HepG2 (cell line): ENCODE data around the gene LRRC45. TPM values are rescaled to one million over a fixed set of nuclear protein-coding genes. Genes with fewer than 3 reads are reported as not detected.
A peak's percentile ranks its signal among the peaks of the same experiment; 100 is the strongest.

ENCODE experiments used
- AGO1 ChIP-seq: fragments of 200-400 bp; formaldehyde crosslinking; IDR thresholded peaks from 2 replicates; pipeline ENCODE4 v1.6.1; 2017; ENCODE audit warnings: mild to moderate bottlenecking, low read depth, low read length, moderate library complexity; ENCODE audit not compliant: poor library complexity, severe bottlenecking
- HHEX ChIP-seq: IDR thresholded peaks from 2 replicates; pipeline ENCODE4 v1.6.1; 2016; ENCODE audit warnings: control low read depth
- NBN ChIP-seq: fragments of 450-650 bp; conservative IDR thresholded peaks from 2 replicates; pipeline ENCODE4 v1.6.1; 2017
- SP1 ChIP-seq, 2 experiments: fragments of 450-650 bp in 1 of 2; sonication (generic) in 1 of 2; formaldehyde crosslinking in 1 of 2; IDR thresholded peaks; 2 replicates each; pipeline versions ENCODE4 v1.4.0 to v1.6.1; 2016 to 2020; ENCODE audit warnings: missing genetic modification reagents in 1 of 2
- ZFP1 ChIP-seq: IDR thresholded peaks from 2 replicates; pipeline ENCODE4 v1.6.1; 2016
- ZFP36L2 ChIP-seq: sonication (generic); formaldehyde crosslinking; IDR thresholded peaks from 2 replicates; pipeline ENCODE4 v1.4.0; 2020; ENCODE audit warnings: missing genetic modification reagents
- ZMAT3 ChIP-seq: sonication (generic); formaldehyde crosslinking; conservative IDR thresholded peaks from 2 replicates; pipeline ENCODE4 v1.7.0; 2021; ENCODE audit warnings: missing genetic modification reagents
- ZNF557 ChIP-seq: sonication (generic); formaldehyde crosslinking; IDR thresholded peaks from 2 replicates; pipeline ENCODE4 v1.4.0; 2020; ENCODE audit warnings: missing genetic modification reagents
- ZNF616 ChIP-seq: sonication (generic); formaldehyde crosslinking; IDR thresholded peaks from 2 replicates; pipeline ENCODE4 v1.5.0; 2020; ENCODE audit warnings: low read depth, mild to moderate bottlenecking, missing genetic modification reagents
- ZNF713 ChIP-seq: sonication (generic); formaldehyde crosslinking; IDR thresholded peaks from 2 replicates; pipeline ENCODE4 v1.4.0; 2020; ENCODE audit warnings: mild to moderate bottlenecking, missing genetic modification reagents
- ZNF749 ChIP-seq: sonication (generic); formaldehyde crosslinking; IDR thresholded peaks from 2 replicates; pipeline ENCODE4 v1.8.0; 2022; ENCODE audit warnings: mild to moderate bottlenecking, missing genetic modification reagents, moderate library complexity, borderline replicate concordance
- ZNF878 ChIP-seq: sonication (generic); formaldehyde crosslinking; IDR thresholded peaks from 2 replicates; pipeline ENCODE4 v1.8.1; 2023; ENCODE audit warnings: mild to moderate bottlenecking, missing genetic modification reagents, moderate library complexity
- polyA plus RNA-seq, 8 experiments: library from polyadenylated mRNA; depleted of rRNA in 3 of 8; stranded (reverse) in 7 of 8; unstranded in 1 of 8; fragments of >200 nt; fragmentation: Illumina TruSeq in 4 of 8; extraction: Trizol in 4 of 8; gene quantifications; 2 replicates each; pipeline versions ENCODE4 v1.2.1 to v1.2.3, GENCODE V29; 2011 to 2016; ENCODE audit warnings: low read depth in 4 of 8, missing spikeins in 1 of 8, mixed read lengths in 1 of 8; ENCODE audit not compliant: insufficient read depth in 1 of 8
- total RNA-seq, 5 experiments: library from RNA; depleted of rRNA; stranded (reverse); fragments of >200 nt; fragmentation: Illumina TruSeq; extraction: Trizol; gene quantifications; 2 replicates each; pipeline ENCODE4 v1.2.3, GENCODE V29; 2016; ENCODE audit warnings: low read depth in 1 of 5
- TF ChIP-seq, protein P1 (sequence below), 2 experiments: sonication (generic) in 1 of 2; formaldehyde crosslinking in 1 of 2; IDR thresholded peaks; 2 replicates each; pipeline versions ENCODE4 v1.6.1 to v1.9.0; 2014 to 2022; ENCODE audit warnings: antibody characterized with exemption in 1 of 2, borderline replicate concordance in 1 of 2, inconsistent platforms in 1 of 2, low read depth in 1 of 2, missing genetic modification reagents in 1 of 2
- TF ChIP-seq, protein P2 (sequence below): sonication (generic); formaldehyde crosslinking; IDR thresholded peaks from one replicate; pipeline ENCODE4 v1.5.1; 2020; ENCODE audit warnings: mild to moderate bottlenecking, missing genetic modification reagents; ENCODE audit errors: not compliant biosample characterization

Gene LRRC45
- total and polyA plus RNA-seq, 2 of the 13 experiments (the other 11 are each of a cell fraction or from before 2014, with no cell fraction given) = 11.6 to 48.1 TPM

DNA sequence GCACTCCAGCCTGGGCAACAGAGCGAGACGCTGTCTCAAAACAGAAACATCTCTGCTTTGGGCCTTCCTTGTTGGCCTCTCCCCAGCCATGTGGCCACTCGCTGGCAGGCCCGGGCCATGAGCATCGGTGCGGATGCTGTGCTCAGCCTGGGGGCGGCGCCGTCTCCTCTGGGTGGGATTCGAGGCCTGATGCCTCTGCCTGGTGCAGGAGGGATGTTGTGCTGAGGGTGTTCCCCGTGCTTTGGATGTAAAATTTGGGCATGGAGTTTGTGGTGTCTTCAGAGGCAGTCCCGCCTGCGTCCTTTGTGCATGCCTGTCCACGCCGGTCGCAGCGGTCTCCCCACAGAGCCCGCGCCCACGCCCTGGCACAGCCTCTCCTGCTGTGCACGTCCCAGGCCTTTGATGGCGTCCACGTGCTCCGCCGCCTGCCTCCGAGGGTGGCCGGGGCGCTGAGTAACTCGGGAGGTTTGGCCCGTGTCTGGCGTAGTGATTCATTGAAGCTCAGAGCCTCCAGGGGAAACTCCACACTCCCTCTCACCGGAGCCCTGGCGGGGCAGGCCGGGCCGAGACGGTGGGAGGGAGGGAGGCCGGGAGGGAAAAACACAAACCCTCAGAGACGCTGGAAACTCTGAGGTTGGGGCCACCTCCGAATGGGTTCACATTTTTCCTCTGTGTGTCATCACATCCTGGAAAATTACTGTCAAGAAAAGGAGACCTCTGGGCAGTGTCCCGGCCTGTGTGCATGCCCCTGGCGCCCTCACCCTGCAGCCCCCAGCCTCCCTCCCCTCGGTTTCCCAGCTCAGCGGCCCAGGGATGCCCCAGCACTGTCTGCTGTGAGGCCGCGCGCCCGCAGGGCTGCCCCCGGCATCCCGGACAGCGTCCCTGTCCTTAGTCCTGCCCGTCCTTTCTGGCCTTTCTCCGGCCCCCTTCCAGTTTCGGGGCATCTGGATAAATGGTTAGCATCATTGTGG, 19.4 kb upstream of the LRRC45 start (continued):
- TF ChIP-seq ZNF749 (CRISPR knock-in tag) = peak; percentile 76
- TF ChIP-seq, protein P1, sequence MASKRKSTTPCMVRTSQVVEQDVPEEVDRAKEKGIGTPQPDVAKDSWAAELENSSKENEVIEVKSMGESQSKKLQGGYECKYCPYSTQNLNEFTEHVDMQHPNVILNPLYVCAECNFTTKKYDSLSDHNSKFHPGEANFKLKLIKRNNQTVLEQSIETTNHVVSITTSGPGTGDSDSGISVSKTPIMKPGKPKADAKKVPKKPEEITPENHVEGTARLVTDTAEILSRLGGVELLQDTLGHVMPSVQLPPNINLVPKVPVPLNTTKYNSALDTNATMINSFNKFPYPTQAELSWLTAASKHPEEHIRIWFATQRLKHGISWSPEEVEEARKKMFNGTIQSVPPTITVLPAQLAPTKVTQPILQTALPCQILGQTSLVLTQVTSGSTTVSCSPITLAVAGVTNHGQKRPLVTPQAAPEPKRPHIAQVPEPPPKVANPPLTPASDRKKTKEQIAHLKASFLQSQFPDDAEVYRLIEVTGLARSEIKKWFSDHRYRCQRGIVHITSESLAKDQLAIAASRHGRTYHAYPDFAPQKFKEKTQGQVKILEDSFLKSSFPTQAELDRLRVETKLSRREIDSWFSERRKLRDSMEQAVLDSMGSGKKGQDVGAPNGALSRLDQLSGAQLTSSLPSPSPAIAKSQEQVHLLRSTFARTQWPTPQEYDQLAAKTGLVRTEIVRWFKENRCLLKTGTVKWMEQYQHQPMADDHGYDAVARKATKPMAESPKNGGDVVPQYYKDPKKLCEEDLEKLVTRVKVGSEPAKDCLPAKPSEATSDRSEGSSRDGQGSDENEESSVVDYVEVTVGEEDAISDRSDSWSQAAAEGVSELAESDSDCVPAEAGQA (IDR thresholded peaks at IDR 0.05; ENCODE audit: low read depth) = peak; percentile 76
- TF ChIP-seq, protein P1 (CRISPR knock-in tag; IDR thresholded peaks at IDR 0.05; ENCODE audit: borderline replicate concordance) = no peak; the same call in 1 of the 2 replicates
- peak; percentile 84 for TF ChIP-seq ZNF878 (CRISPR knock-in tag)
- TF ChIP-seq, protein P2, sequence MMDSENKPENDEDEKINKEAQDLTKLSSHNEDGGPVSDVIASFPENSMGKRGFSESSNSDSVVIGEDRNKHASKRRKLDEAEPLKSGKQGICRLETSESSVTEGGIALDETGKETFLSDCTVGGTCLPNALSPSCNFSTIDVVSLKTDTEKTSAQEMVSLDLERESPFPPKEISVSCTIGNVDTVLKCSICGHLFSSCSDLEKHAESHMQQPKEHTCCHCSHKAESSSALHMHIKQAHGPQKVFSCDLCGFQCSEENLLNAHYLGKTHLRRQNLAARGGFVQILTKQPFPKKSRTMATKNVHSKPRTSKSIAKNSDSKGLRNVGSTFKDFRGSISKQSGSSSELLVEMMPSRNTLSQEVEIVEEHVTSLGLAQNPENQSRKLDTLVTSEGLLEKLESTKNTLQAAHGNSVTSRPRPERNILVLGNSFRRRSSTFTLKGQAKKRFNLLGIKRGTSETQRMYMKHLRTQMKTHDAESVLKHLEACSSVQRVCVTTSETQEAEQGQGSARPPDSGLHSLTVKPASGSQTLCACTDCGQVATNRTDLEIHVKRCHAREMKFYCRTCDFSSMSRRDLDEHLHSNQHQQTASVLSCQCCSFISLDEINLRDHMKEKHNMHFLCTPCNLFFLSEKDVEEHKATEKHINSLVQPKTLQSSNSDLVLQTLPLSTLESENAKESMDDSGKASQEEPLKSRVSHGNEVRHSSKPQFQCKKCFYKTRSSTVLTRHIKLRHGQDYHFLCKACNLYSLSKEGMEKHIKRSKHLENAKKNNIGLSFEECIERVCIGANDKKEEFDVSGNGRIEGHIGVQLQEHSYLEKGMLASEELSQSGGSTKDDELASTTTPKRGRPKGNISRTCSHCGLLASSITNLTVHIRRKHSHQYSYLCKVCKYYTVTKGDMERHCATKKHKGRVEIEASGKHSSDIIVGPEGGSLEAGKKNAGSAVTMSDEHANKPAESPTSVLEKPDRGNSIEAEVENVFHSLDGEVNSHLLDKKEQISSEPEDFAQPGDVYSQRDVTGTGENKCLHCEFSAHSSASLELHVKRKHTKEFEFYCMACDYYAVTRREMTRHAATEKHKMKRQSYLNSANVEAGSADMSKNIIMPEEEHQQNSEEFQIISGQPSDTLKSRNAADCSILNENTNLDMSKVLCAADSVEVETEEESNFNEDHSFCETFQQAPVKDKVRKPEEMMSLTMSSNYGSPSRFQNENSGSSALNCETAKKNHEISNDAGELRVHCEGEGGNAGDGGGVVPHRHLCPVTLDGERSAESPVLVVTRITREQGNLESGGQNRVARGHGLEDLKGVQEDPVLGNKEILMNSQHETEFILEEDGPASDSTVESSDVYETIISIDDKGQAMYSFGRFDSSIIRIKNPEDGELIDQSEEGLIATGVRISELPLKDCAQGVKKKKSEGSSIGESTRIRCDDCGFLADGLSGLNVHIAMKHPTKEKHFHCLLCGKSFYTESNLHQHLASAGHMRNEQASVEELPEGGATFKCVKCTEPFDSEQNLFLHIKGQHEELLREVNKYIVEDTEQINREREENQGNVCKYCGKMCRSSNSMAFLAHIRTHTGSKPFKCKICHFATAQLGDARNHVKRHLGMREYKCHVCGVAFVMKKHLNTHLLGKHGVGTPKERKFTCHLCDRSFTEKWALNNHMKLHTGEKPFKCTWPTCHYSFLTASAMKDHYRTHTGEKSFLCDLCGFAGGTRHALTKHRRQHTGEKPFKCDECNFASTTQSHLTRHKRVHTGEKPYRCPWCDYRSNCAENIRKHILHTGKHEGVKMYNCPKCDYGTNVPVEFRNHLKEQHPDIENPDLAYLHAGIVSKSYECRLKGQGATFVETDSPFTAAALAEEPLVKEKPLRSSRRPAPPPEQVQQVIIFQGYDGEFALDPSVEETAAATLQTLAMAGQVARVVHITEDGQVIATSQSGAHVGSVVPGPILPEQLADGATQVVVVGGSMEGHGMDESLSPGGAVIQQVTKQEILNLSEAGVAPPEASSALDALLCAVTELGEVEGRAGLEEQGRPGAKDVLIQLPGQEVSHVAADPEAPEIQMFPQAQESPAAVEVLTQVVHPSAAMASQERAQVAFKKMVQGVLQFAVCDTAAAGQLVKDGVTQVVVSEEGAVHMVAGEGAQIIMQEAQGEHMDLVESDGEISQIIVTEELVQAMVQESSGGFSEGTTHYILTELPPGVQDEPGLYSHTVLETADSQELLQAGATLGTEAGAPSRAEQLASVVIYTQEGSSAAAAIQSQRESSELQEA (CRISPR knock-in tag) = no peak
- TF ChIP-seq NBN = no peak
- TF ChIP-seq ZMAT3 (CRISPR knock-in tag) = peak; percentile 79; the same call in 1 of the 2 replicates
- TF ChIP-seq ZNF616 (CRISPR knock-in tag) = 0 out of 2 replicates have a peak, but pooled peaks have one; percentile 29
- no peak; the same call in 1 of the 2 replicates for TF ChIP-seq ZFP1 (CRISPR knock-in tag)
- TF ChIP-seq SP1 (IDR thresholded peaks at IDR 0.05) = no peak
- TF ChIP-seq SP1 (CRISPR knock-in tag; IDR thresholded peaks at IDR 0.05) = peak; percentile 62
- TF ChIP-seq AGO1 = no peak
- no peak for TF ChIP-seq ZNF557 (CRISPR knock-in tag)
- no peak for TF ChIP-seq HHEX (CRISPR knock-in tag)
- peak; percentile 81; the same call in 1 of the 2 replicates for TF ChIP-seq ZNF713 (CRISPR knock-in tag)
- no peak for TF ChIP-seq ZFP36L2 (CRISPR knock-in tag)
